CD4-positive, CD25-positive, alpha-beta regulatory T cell (primary cell): ENCODE data around the gene CNGB1. TPM values are rescaled to one million over a fixed set of nuclear protein-coding genes. Genes with fewer than 3 reads are reported as not detected.

ENCODE experiments used
- ATAC-seq, 2 donors: fragments of 150-1000 bp; cut with Tn5 transposase; one replicate each; pipeline ENCODE4 v1.10.0; 2021; ENCODE audit warnings: low read depth in 2 of 2, moderate number of reproducible peaks in 2 of 2, moderate library complexity in 1 of 2
- DNase-seq, 3 donors: peaks; one replicate each; pipeline versions ENCODE4 v3.0.0 to v3.0.0-alpha.2; 2012 to 2022; ENCODE audit warnings: mixed read lengths in 1 of 3
- H3K27ac ChIP-seq: one replicate; pipeline ENCODE4 v1.7.0; 2013; ENCODE audit warnings: mild to moderate bottlenecking, low read length; ENCODE audit not compliant: insufficient read depth, poor library complexity, severe bottlenecking
- H3K27me3 ChIP-seq: one replicate; pipeline ENCODE4 v1.7.0; 2013; ENCODE audit warnings: low read length; ENCODE audit not compliant: control insufficient read depth, insufficient read depth
- H3K36me3 ChIP-seq: one replicate; pipeline ENCODE4 v1.7.0; 2013; ENCODE audit warnings: mild to moderate bottlenecking, low read length, moderate library complexity; ENCODE audit not compliant: control insufficient read depth, insufficient read depth
- H3K4me1 ChIP-seq: 2 replicates; pipeline ENCODE4 v1.7.0; 2013; ENCODE audit warnings: mild to moderate bottlenecking, low read length; ENCODE audit not compliant: insufficient read depth, control insufficient read depth, poor library complexity, severe bottlenecking
- H3K4me3 ChIP-seq: one replicate; pipeline ENCODE4 v1.7.0; 2013; ENCODE audit warnings: low read depth, mild to moderate bottlenecking, low read length, moderate library complexity
- H3K9me3 ChIP-seq, 2 experiments: 1 replicate in 1 of 2; 2 replicates in 1 of 2; pipeline ENCODE4 v1.7.0; 2013; ENCODE audit warnings: low read length in 2 of 2, mild to moderate bottlenecking in 1 of 2, moderate library complexity in 1 of 2; ENCODE audit not compliant: control insufficient read depth in 2 of 2
- H3K27ac Mint-ChIP-seq, 3 donors: one replicate each; pipeline ENCODE4 v1.8.0; 2020 to 2022; ENCODE audit warnings: mild to moderate bottlenecking in 3 of 3, mixed read lengths in 3 of 3, moderate library complexity in 2 of 3
- H3K27me3 Mint-ChIP-seq: one replicate; pipeline ENCODE4 v1.8.0; 2022; ENCODE audit warnings: mild to moderate bottlenecking, mixed read lengths
- H3K36me3 Mint-ChIP-seq: one replicate; pipeline ENCODE4 v1.8.0; 2020; ENCODE audit warnings: mixed read lengths
- H3K4me1 Mint-ChIP-seq, 4 donors: one replicate each; pipeline ENCODE4 v1.8.0; 2020 to 2022; ENCODE audit warnings: mixed read lengths in 4 of 4, mild to moderate bottlenecking in 1 of 4
- H3K4me3 Mint-ChIP-seq, 4 donors: one replicate each; pipeline ENCODE4 v1.8.0; 2020 to 2022; ENCODE audit warnings: mild to moderate bottlenecking in 4 of 4, mixed read lengths in 4 of 4, moderate library complexity in 3 of 4
- H3K9me3 Mint-ChIP-seq, 7 donors: one replicate each; pipeline ENCODE4 v1.8.0; 2020 to 2022; ENCODE audit warnings: mixed read lengths in 7 of 7, mild to moderate bottlenecking in 3 of 7, moderate library complexity in 2 of 7
- polyA plus RNA-seq, 4 donors: library from polyadenylated mRNA; unstranded; fragments of 300-500 nt; fragmentation: Illumina TruSeq; gene quantifications; one replicate each; pipeline ENCODE4 v1.2.3, GENCODE V29; 2021
- total RNA-seq: library from RNA; stranded (reverse); gene quantifications from one replicate; pipeline ENCODE4 v1.2.3, GENCODE V29; 2022

The CNGB1 gene
- total and polyA plus RNA-seq, 5 donors from 2014 or later: not detected

DNA sequence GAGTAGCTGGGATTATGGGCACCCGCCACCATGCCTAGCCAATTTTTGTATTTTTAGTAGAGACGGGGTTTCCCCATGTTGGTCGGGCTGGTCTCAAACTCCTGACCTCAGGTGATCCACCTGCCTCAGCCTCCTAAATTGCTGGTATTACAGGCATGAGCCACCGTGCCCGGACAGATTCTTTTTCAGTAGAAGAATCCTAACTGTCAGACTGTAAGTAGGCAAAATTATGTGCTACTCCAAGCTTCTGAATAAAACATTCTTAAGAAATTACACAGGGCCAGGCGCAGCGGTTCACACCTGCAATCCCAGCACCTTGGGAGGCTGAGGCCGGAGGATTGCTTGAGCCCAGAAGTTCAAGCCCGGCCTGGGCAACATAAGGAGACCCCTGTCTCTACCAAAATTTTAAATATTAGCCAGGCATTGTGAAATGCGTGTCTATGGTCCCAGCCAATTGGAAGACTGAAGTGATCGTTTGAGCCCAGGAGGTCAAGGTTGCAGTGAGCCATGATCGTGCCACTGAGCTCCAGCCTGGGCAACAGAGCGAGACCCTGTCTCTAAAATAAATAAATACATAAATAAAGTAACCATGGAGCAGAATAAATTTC is 101.9 kb downstream of the CNGB1 start:
- no peak overlapping the region for H3K27ac Mint-ChIP-seq
- H3K27me3 Mint-ChIP-seq: peaks cover 8% of the 10 kb centered on the region
- H3K9me3 Mint-ChIP-seq: peaks cover 0 to 1% (median 0%) of the 10 kb centered on the region in 7 donors
- no peaks in the 10 kb centered on the region for H3K4me1 Mint-ChIP-seq
- H3K4me1 ChIP-seq: no peaks in the 10 kb centered on the region
- H3K27ac ChIP-seq: no peak overlapping the region
- no peak overlapping the region for H3K4me3 Mint-ChIP-seq
- no peaks in the 10 kb centered on the region for H3K36me3 ChIP-seq
- H3K36me3 Mint-ChIP-seq: no peaks in the 10 kb centered on the region
- no peak for DNase-seq
- no peaks in the 10 kb centered on the region for H3K27me3 ChIP-seq
- H3K4me3 ChIP-seq: no peak overlapping the region
- no peaks in the 10 kb centered on the region for H3K9me3 ChIP-seq
- no peak for ATAC-seq

DNA sequence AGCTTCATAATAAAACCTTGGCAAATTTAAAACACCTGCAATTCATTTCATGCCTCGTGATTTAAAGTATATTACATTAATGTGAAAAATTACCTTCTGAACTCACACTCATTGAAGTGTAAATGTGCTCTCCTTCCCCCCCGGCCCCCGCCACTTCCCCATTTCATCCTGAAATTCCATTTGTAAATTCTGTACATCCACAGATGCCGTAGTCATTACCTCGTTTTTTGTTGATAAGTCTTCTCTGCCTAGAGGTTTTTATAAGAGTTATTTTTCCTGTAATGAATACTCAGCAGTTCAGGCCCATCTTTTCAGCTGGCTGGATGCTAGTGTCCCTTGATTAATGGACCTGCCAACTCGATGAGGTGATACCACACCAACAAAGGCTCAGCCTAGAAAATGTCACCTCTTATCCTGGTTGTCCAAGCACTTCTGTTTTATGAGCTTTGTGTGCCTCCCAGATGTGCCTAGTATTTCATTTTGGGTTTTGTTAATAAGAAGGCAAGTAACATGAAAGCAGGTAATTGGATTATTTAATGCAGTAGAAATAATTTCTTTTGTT is 103.8 kb downstream of the CNGB1 start:
- DNase-seq (no peak), ATAC-seq (no peak)
- H3K27ac ChIP-seq: no peak overlapping the region
- H3K27me3 Mint-ChIP-seq: peaks cover 11% of the 10 kb centered on the region
- H3K9me3 Mint-ChIP-seq: peaks cover 0 to under 1% (median 0%) of the 10 kb centered on the region in 7 donors
- no peak overlapping the region for H3K4me3 ChIP-seq
- H3K27me3 ChIP-seq: peaks cover 3% of the 10 kb centered on the region
- no peak overlapping the region for H3K4me3 Mint-ChIP-seq
- H3K36me3 Mint-ChIP-seq: no peaks in the 10 kb centered on the region
- no peaks in the 10 kb centered on the region for H3K36me3 ChIP-seq
- H3K27ac Mint-ChIP-seq: no peak overlapping the region
- H3K4me1 Mint-ChIP-seq: no peaks in the 10 kb centered on the region
- no peaks in the 10 kb centered on the region for H3K9me3 ChIP-seq
- H3K4me1 ChIP-seq: no peaks in the 10 kb centered on the region

DNA sequence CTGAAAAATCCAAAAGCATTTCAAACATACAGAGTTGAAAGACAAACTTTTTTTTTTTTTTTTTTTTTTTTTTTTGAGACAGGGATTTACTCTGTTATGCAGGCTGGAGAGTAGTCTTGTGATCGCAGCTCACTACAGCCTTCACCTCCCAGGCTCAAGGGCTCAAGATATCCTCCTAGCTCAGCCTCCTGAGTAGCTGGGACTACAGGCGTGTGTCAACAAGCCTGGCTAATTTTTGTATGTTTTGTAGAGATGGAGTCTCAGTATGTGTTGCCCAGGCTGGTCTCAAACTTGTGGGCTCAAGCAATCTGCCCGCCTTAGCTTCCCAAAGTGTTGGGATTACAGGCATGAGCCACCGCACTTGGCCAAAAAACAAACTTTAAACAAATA is 104.4 kb downstream of the CNGB1 start:
- no peak overlapping the region for H3K4me3 ChIP-seq
- no peaks in the 10 kb centered on the region for H3K9me3 Mint-ChIP-seq
- no peaks in the 10 kb centered on the region for H3K4me1 Mint-ChIP-seq
- H3K27ac ChIP-seq: no peak overlapping the region
- H3K36me3 Mint-ChIP-seq: no peaks in the 10 kb centered on the region
- H3K4me1 ChIP-seq: no peaks in the 10 kb centered on the region
- H3K36me3 ChIP-seq: no peaks in the 10 kb centered on the region
- peaks cover 13% of the 10 kb centered on the region for H3K27me3 Mint-ChIP-seq
- no peak for DNase-seq
- H3K27ac Mint-ChIP-seq: no peak overlapping the region
- H3K4me3 Mint-ChIP-seq: no peak overlapping the region
- peaks cover 3% of the 10 kb centered on the region for H3K27me3 ChIP-seq
- no peaks in the 10 kb centered on the region for H3K9me3 ChIP-seq
- no peak for ATAC-seq

DNA sequence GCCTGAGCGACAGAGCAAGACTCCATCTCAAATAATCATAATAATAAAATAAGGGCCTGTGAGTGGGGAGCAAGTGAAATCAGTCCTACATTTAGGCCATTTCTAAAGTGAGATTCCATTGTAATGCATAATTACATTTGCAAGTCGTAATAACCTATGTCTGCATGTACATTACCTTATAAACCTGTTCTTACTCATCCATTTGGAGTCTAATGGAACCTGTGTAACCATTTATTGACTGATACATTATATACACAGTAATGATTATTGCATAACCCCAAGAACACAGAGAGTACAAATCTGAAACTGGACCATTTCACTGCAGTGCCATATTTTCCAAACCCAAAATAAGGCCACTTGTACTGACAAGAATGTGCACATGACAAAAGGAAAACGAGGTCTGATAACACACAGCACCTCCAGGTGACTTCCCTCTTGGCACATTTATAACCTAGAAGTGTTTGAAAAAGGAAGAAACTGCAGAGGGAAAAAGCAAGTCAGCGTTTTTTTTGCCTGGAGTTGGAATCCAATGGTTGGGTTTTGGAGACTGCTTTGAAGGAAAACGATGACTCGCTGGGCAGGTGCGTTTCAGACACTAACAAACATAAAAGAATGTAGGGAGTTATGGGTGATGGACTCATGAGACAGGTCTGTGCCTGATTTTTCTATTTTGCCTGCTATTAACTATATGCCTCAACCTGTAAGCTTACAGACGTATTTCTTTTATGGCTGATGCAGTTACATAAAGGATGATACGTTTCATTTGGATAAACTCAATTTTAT is 105.0 kb downstream of the CNGB1 start:
- Mint-ChIP-seq H3K4me3 (no peak overlapping the region), H3K4me1 (no peaks in the 10 kb centered on the region), H3K27me3 (peaks cover 16% of the 10 kb centered on the region), H3K36me3 (no peaks in the 10 kb centered on the region), H3K27ac (no peak overlapping the region), H3K9me3 (no peaks in the 10 kb centered on the region)
- H3K4me3 ChIP-seq: no peak overlapping the region
- no peaks in the 10 kb centered on the region for H3K4me1 ChIP-seq
- no peak overlapping the region for H3K27ac ChIP-seq
- no peak for ATAC-seq
- H3K27me3 ChIP-seq: peaks cover 3% of the 10 kb centered on the region
- no peaks in the 10 kb centered on the region for H3K9me3 ChIP-seq
- H3K36me3 ChIP-seq: no peaks in the 10 kb centered on the region
- no peak for DNase-seq

DNA sequence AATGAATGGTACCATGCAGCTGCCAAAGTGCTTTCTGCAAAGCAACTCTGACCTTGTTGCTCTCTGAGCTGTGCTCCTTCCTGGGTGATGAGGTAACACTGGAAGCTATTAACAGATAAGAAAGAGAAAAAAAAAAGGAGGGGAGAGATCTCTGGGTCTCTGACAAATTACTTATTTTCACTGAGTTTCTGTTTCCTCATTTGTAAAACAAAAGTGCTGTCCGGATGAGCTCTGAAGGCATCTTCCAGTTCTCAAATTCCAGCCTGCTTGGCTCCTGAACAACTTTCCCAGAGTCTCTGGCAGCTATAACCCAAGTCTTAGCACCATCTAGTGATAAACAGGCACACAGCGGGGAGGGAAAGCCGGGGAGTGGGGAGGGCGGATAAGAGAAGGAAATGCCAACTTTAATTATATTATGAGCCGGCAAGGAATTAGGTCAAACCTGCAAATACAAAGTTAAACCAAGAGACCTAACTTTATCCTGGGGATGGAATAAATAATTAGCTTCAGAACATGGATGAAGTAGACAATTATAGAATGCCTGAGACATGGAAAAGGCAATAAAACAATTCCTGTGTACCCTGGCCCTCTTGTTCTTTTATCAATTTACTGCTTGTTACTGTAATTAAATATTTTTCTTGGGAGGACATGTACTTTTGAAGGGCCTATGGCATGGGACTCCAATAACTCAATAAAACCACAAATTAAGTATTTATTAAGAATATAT is 107.3 kb downstream of the CNGB1 start:
- Mint-ChIP-seq H3K4me3 (no peak overlapping the region), H3K27me3 (peaks cover 26% of the 10 kb centered on the region), H3K36me3 (no peaks in the 10 kb centered on the region), H3K4me1 (peaks cover 0 to 3% (median 0%) of the 10 kb centered on the region in 4 donors), H3K9me3 (no peaks in the 10 kb centered on the region), H3K27ac (no peak overlapping the region)
- H3K27ac ChIP-seq: no peak overlapping the region
- H3K36me3 ChIP-seq: no peaks in the 10 kb centered on the region
- H3K9me3 ChIP-seq: no peaks in the 10 kb centered on the region
- no peaks in the 10 kb centered on the region for H3K4me1 ChIP-seq
- DNase-seq: no peak
- no peak overlapping the region for H3K4me3 ChIP-seq
- peaks cover 3% of the 10 kb centered on the region for H3K27me3 ChIP-seq
- ATAC-seq: no peak

DNA sequence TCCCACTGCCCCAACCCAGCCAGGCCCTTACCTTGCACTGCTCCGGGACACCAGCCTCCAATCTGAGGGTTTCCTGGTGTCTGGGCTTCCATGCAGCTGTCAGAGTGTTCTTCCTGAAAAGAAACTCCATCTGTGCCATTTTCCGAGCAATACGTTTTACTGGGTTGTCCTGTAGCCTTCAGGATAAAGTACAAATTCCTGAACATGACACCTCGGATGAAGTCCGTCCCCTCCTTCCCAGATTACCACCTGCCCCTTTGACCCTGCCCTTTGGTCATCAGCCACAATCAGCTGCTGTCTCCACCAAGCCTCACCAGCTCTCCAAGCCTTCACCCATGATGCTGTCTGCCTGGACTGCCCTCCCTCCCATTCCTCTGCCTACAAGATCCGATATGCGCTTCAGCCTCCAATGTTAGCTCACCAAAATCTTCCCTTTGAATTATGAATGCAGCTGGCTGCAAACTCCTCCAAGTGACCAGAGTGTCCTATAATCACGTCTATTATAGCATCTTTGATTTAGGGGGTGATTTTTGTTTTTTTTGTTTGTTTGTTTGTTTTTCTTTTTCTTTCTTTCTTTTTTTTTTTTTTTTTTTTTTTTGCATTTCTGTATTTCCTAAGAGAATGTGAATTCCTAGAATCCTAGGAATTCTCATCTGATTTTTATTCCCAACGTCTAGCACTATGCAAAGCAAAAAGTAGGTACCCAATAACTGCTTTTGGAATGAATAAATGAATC is 108.1 kb downstream of the CNGB1 start:
- DNase-seq (no peak), ATAC-seq (no peak)
- Mint-ChIP-seq H3K27me3 (peaks cover 29% of the 10 kb centered on the region), H3K9me3 (no peaks in the 10 kb centered on the region), H3K4me1 (peaks cover 0 to 3% (median 0%) of the 10 kb centered on the region in 4 donors), H3K4me3 (no peak overlapping the region), H3K27ac (no peak overlapping the region), H3K36me3 (no peaks in the 10 kb centered on the region)
- Histone ChIP-seq H3K4me3 (no peak overlapping the region), H3K9me3 (no peaks in the 10 kb centered on the region), H3K27me3 (peaks cover 3% of the 10 kb centered on the region), H3K27ac (no peak overlapping the region), H3K4me1 (no peaks in the 10 kb centered on the region), H3K36me3 (no peaks in the 10 kb centered on the region)

DNA sequence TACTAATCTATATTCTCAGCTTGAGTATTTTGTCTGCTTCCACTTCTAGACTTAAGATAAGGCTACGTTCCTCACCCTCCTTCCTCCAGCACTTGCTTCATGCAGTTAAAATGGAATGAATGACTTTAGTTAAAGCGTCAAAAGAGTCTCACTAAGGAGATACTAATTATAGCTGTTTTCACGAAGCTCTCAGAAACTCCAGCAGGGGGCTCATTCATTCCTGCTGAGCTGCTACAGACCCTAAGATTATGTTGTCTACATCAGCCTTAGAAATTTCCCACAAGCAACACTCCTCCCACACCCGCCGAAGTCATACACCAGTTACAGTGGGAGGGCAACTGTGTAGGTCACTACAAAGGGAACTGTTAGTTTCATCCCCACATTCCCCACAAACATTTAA is 111.6 kb downstream of the CNGB1 start:
- no peak overlapping the region for H3K27ac Mint-ChIP-seq
- H3K4me1 ChIP-seq: no peaks in the 10 kb centered on the region
- no peak overlapping the region for H3K4me3 ChIP-seq
- no peak for DNase-seq
- H3K27ac ChIP-seq: no peak overlapping the region
- H3K36me3 ChIP-seq: no peaks in the 10 kb centered on the region
- peaks cover 0 to 7% (median 0%) of the 10 kb centered on the region in 7 donors for H3K9me3 Mint-ChIP-seq
- H3K9me3 ChIP-seq: no peaks in the 10 kb centered on the region
- no peak overlapping the region for H3K4me3 Mint-ChIP-seq
- peaks cover 45% of the 10 kb centered on the region for H3K27me3 Mint-ChIP-seq
- H3K36me3 Mint-ChIP-seq: no peaks in the 10 kb centered on the region
- peaks cover 0 to 3% (median 0%) of the 10 kb centered on the region in 4 donors for H3K4me1 Mint-ChIP-seq
- no peak for ATAC-seq
- peaks cover 3% of the 10 kb centered on the region for H3K27me3 ChIP-seq
